GM20000 (cell line): ENCODE results near the gene SLC7A7.

Experiments
- DNase-seq: peaks from one replicate; pipeline ENCODE4 v3.0.0; 2012; ENCODE audit warnings: low spot score
- TF ChIP-seq, protein P1 (sequence below): IDR thresholded peaks from 2 replicates; pipeline ENCODE4 v1.5.1; 2012; ENCODE audit warnings: mild to moderate bottlenecking, control low read depth; ENCODE audit errors: extremely low read depth, missing control alignments

The SLC7A7 gene

GRCh38 chr14:22821193-22822015, 6.2 kb upstream of the SLC7A7 start:
- no peak for DNase-seq
- TF ChIP-seq, protein P1, sequence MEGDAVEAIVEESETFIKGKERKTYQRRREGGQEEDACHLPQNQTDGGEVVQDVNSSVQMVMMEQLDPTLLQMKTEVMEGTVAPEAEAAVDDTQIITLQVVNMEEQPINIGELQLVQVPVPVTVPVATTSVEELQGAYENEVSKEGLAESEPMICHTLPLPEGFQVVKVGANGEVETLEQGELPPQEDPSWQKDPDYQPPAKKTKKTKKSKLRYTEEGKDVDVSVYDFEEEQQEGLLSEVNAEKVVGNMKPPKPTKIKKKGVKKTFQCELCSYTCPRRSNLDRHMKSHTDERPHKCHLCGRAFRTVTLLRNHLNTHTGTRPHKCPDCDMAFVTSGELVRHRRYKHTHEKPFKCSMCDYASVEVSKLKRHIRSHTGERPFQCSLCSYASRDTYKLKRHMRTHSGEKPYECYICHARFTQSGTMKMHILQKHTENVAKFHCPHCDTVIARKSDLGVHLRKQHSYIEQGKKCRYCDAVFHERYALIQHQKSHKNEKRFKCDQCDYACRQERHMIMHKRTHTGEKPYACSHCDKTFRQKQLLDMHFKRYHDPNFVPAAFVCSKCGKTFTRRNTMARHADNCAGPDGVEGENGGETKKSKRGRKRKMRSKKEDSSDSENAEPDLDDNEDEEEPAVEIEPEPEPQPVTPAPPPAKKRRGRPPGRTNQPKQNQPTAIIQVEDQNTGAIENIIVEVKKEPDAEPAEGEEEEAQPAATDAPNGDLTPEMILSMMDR: no peak

DNA sequence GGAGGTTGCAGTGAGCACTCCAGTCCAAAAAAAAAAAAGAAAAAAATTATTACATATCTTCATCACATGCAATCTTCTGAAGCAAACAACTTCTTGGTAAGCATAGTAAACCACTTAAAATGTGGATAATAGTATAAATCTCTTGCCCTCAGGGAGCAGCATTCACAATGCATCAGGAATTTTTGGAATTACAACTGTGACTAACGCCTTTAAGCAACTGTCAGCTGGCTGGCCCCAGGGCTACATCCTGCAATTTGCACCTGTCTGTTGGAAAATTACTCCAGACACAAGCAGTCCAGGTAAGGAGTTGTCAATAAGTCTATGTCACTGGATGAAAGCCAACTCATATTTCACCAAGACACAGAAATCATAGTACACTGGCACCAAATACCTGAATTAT, 5.5 kb upstream of the SLC7A7 start:
- TF ChIP-seq, protein P1: no peak
- DNase-seq: no peak

GRCh38 chr14:22819151-22819988, 4.1 kb upstream of the SLC7A7 start:
- peak; percentile 34 for DNase-seq
- TF ChIP-seq, protein P1: no peak

DNA sequence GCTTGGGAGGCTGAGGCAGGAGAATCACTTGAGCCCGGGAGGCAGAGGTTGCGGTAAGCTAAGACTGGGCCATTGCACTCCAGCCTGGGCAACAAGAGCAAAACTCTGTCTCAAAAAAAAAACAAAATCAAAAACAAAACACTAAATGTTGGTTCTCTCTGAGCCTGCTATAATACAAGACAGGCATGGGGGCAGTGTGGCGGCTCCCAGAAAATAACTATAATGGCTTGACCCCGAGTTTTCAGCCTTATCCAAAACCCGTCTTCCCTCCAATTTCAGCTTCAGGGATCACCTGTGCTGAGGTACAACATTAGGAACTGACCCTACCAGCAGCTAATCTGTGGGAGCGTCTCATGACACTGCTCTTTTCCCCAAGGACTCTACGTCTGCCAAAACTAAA, 862 bp downstream of the SLC7A7 start:
- TF ChIP-seq, protein P1: no peak
- DNase-seq: no peak

DNA sequence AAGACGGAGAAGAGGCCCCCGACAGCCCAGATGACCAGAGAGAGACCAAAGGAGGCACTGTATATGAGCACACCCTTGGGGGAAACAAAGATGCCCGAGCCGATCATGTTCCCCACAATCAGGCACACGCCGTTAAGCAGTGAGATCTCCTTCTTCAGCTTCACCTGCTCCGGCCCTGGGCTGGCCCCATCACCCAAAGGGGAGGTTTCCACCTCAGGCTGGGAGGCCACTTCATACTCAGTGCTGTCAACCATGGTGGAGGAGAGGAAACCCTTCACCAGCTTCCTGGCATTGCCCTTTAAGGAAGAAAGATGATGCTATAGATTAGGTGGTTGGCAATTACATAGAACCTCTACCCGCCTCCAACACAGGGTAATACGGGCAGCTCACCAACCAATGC, 2.1 kb downstream of the SLC7A7 start:
- no peak for DNase-seq

GRCh38 chr14:22812744-22813143, 2.5 kb downstream of the SLC7A7 start:
- TF ChIP-seq, protein P1: peak; percentile 18
- no peak for DNase-seq

More for the DNA sequence above, 2.1 kb downstream of the SLC7A7 start:
- TF ChIP-seq, protein P1: no peak

GRCh38 chr14:22811722-22812121, 3.5 kb downstream of the SLC7A7 start:
- no peak for DNase-seq
- TF ChIP-seq, protein P1: no peak
